OCI-LY7 (cell line): Measurements from ENCODE around the gene ZNF670.

Source experiments
- EZH2phosphoT487 ChIP-seq: fragments of 200-600 bp; sonication (generic); IDR thresholded peaks from 2 replicates; pipeline ENCODE4 v1.6.1; 2018; ENCODE audit warnings: low read depth, borderline replicate concordance, mild to moderate bottlenecking, mixed run types, antibody characterized with exemption, low read length, moderate library complexity, mixed read lengths
- TF ChIP-seq, protein P1 (sequence below): fragments of 200-600 bp; sonication (generic); conservative IDR thresholded peaks from 2 replicates; pipeline ENCODE4 v1.5.1; 2014; ENCODE audit warnings: mild to moderate bottlenecking, antibody characterized with exemption, low read length, moderate library complexity, mixed read lengths

DNA sequence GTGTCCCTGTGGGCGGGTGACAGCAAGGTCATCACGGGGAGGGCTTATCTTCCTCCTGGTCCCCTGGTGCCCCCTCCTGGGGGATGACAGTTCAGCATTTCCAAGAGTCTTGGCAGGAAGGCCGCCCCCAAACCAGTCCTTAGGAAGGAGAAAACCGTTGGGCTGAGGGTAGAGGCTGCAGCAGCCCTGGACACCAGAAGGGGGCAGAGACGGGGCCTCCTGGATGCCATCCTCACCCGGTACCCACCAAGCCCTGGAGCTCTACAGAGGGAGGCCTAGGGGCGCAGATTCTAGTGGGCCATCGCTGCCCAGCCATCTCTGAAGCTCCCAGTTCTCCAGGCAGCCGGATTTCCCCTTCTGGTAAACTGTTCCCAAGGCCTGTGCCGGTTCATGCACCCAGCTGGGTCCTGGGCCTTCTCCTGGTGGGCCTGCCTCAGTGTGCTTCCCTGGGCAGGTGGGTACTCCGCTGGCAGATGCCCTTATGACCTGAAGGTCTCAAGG lies 40.4 kb upstream of the ZNF670 start:
- TF ChIP-seq, protein P1, sequence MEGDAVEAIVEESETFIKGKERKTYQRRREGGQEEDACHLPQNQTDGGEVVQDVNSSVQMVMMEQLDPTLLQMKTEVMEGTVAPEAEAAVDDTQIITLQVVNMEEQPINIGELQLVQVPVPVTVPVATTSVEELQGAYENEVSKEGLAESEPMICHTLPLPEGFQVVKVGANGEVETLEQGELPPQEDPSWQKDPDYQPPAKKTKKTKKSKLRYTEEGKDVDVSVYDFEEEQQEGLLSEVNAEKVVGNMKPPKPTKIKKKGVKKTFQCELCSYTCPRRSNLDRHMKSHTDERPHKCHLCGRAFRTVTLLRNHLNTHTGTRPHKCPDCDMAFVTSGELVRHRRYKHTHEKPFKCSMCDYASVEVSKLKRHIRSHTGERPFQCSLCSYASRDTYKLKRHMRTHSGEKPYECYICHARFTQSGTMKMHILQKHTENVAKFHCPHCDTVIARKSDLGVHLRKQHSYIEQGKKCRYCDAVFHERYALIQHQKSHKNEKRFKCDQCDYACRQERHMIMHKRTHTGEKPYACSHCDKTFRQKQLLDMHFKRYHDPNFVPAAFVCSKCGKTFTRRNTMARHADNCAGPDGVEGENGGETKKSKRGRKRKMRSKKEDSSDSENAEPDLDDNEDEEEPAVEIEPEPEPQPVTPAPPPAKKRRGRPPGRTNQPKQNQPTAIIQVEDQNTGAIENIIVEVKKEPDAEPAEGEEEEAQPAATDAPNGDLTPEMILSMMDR = 0 out of 2 replicates have a peak, but pooled peaks have one; percentile 30
- no peak for TF ChIP-seq EZH2phosphoT487
